Aorta (tissue), 5 donors: ENCODE results near the gene MACROH2A2. TPM values are rescaled to one million over a fixed set of nuclear protein-coding genes. Genes with fewer than 3 reads are reported as not detected.

ENCODE experiments used
- ATAC-seq: fragments of 200-7000 bp; cut with Tn5 transposase; one replicate; pipeline ENCODE4 v1.9.1; 2022; ENCODE audit warnings: moderate library complexity; ENCODE audit not compliant: low FRiP score
- DNase-seq, 2 donors: peaks; one replicate each; pipeline ENCODE4 v3.0.0-alpha.2; 2020
- H3K27ac ChIP-seq, 2 donors: one replicate each; pipeline ENCODE4 v1.5.1; 2013; ENCODE audit warnings: low read length in 2 of 2, mild to moderate bottlenecking in 2 of 2, moderate library complexity in 2 of 2, control low read depth in 1 of 2, inconsistent platforms in 1 of 2, low read depth in 1 of 2
- H3K27me3 ChIP-seq, 2 donors: one replicate each; pipeline ENCODE4 v1.6.1; 2013; ENCODE audit warnings: control low read depth in 1 of 2, low read length in 1 of 2, mild to moderate bottlenecking in 1 of 2, moderate library complexity in 1 of 2; ENCODE audit not compliant: insufficient read depth in 2 of 2, control insufficient read depth in 1 of 2
- H3K36me3 ChIP-seq, 2 donors: one replicate each; pipeline ENCODE4 v1.6.1; 2013; ENCODE audit warnings: control low read depth in 1 of 2, low read length in 1 of 2, mild to moderate bottlenecking in 1 of 2; ENCODE audit not compliant: insufficient read depth in 2 of 2, control insufficient read depth in 1 of 2
- H3K4me1 ChIP-seq, 2 donors: one replicate each; pipeline ENCODE4 v1.6.1; 2013; ENCODE audit warnings: low read length in 2 of 2, control low read depth in 1 of 2, mild to moderate bottlenecking in 1 of 2, moderate library complexity in 1 of 2; ENCODE audit not compliant: insufficient read depth in 2 of 2, control insufficient read depth in 1 of 2
- H3K4me3 ChIP-seq, 2 donors: one replicate each; pipeline ENCODE4 v1.5.1; 2013; ENCODE audit warnings: low read length in 2 of 2, control low read depth in 1 of 2, mild to moderate bottlenecking in 1 of 2
- H3K9me3 ChIP-seq: one replicate; pipeline ENCODE4 v1.6.1; 2013; ENCODE audit warnings: mild to moderate bottlenecking, low read length; ENCODE audit not compliant: control insufficient read depth
- WGBS, 2 donors: extraction: QIAGEN DNeasy Blood & Tissue Kit; methylation state at CpG; one replicate each; pipeline ENCODE4 v1.1.7; 2013; 5-methylcytosine and 5-hydroxymethylcytosine counted together
- intact Hi-C, 2 donors: fragments of 100-400 bp; cut with DNase I; formaldehyde crosslinking; loops; one replicate each; pipeline versions ENCODE4 v1.14.2 to v1.15.0; 2022
- polyA plus RNA-seq, 2 donors: library from polyadenylated mRNA; stranded (reverse); fragments of 200-250 nt; gene quantifications; one replicate each; pipeline ENCODE4 v1.2.3, GENCODE V29; 2013
- total RNA-seq, 2 donors: library from RNA; stranded (reverse); fragmentation: NEBNext Ultra II Directional; extraction: Animal tissue kit (Norgen Biotek cat#: 25700); gene quantifications; one replicate each; pipeline ENCODE4 v1.2.1, GENCODE V29; 2021
- donor health status: healthy with polysubstance abuse.
- donor health status: Bipolar disorder and iron deficiency.
- donor health status: DM: no; HTN: no; CAD: no.
- donor health status: DM: no; HTN: no; CAD: no.
- donor health status: DM: yes; HTN: yes; CAD: no.

MACROH2A2 gene
- total and polyA plus RNA-seq, 4 donors = 2.1 to 5.3 (median 4.1) TPM

DNA sequence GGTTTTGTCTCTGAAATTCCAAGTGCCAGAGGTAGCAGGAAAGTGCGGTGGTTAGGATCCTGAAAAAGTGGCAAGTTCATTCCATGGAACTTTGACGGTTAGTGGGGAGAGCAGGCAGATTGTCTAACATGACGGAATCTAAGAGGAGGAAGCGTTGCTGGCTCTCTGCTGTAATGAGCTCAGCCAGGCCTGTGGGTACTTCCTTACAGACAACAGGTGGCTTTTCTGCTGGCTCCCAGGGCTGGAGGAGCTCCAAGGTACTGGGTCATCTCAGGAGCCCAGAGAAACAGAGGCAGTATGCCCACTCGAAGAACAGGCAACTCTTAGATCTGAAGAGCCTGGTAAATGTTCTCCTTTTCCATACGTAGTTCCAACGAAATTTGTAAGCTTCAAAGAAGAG is 83.0 kb downstream of the MACROH2A2 start:
- H3K4me3 ChIP-seq = no peak overlapping the region

DNA sequence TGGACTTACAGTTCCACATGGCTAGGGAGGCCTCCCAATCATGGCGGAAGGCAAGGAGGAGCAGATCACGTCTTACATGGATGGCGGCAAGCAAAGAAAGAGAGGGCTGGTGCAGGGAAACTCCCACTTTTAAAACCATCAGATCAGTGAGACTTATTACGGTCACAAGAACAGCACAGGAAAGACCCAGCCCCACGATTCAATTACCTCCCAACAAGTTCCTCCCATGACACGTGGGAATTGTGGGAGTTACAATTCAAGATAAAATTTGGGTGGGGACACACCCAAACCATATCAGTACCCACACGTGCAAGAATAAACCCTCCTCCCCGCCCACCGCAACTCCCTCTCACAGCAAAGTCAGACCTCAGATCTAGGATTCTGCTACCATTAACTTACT is 84.5 kb downstream of the MACROH2A2 start:
- Histone ChIP-seq H3K36me3 (no peaks in the 10 kb centered on the region), H3K27me3 (no peaks in the 10 kb centered on the region), H3K9me3 (no peaks in the 10 kb centered on the region), H3K27ac (no peak overlapping the region), H3K4me3 (no peak overlapping the region), H3K4me1 (no peaks in the 10 kb centered on the region)
- intact Hi-C loops = no loop called here
- no peak for ATAC-seq
- DNase-seq = no peak
- 90 to 92% methylated on average over 9 of the region's 9 CpGs for WGBS, 2 donors

More for the DNA sequence above, 83.0 kb downstream of the MACROH2A2 start:
- 86 to 92% methylated on average over 7 of the region's 7 CpGs for WGBS, 2 donors
- Histone ChIP-seq H3K36me3 (no peaks in the 10 kb centered on the region), H3K9me3 (no peaks in the 10 kb centered on the region), H3K27ac (no peak overlapping the region), H3K27me3 (no peaks in the 10 kb centered on the region), H3K4me1 (no peaks in the 10 kb centered on the region)
- intact Hi-C loops = no loop called here
- DNase-seq = peak in 1 of 2 donors; percentile 15
- ATAC-seq = no peak

DNA sequence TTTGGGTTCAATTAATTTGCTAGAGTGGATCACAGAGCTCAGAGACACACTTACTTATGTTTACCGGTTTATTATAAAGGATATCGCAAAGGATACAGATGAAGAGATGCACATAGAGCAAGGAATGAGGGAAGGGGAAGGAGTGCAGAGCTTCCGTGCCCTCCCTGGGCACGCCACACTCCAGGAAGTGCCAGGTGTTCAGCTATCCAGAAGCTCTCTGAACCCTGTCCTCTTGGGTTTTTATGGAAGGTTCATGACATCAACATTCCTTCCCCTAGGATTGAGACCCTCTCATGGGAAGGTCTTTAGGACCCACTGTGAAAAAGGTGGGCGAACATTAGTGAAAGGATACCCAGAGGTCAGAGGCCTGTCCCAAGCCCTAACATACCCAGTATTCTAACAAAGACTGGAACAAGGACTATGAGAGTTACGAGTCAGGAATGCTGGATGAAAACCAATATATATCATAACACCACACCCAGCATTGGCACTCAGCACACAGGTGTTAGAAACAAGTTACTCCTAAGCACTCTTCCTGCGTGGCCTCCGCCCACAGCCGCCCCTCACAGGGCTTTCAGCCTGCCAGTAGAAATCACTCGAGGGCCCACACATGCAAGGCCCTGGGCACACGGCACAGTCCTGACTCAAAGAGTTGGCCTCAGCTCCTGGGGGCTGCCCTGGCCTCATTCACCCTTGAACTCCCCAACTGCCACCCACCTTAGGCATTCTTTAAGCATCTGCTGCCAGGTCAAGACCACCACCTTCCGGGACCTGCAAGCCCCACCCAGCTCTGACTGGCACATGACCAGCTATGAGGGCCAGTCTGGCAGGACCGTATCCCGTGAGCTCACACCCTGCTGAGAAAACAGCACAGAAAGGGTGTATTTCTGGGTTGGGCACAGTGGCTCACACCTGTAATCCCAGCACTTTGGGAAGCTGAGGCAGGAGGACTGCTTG is 85.6 kb downstream of the MACROH2A2 start:
- Histone ChIP-seq H3K9me3 (no peaks in the 10 kb centered on the region), H3K4me3 (no peak overlapping the region), H3K36me3 (no peaks in the 10 kb centered on the region), H3K27me3 (no peaks in the 10 kb centered on the region), H3K4me1 (no peaks in the 10 kb centered on the region), H3K27ac (no peak overlapping the region)
- ATAC-seq (no peak), DNase-seq (no peak)
- 85 to 89% methylated on average over 14 of the region's 14 CpGs for WGBS, 2 donors
- intact Hi-C loops = no loop called here

DNA sequence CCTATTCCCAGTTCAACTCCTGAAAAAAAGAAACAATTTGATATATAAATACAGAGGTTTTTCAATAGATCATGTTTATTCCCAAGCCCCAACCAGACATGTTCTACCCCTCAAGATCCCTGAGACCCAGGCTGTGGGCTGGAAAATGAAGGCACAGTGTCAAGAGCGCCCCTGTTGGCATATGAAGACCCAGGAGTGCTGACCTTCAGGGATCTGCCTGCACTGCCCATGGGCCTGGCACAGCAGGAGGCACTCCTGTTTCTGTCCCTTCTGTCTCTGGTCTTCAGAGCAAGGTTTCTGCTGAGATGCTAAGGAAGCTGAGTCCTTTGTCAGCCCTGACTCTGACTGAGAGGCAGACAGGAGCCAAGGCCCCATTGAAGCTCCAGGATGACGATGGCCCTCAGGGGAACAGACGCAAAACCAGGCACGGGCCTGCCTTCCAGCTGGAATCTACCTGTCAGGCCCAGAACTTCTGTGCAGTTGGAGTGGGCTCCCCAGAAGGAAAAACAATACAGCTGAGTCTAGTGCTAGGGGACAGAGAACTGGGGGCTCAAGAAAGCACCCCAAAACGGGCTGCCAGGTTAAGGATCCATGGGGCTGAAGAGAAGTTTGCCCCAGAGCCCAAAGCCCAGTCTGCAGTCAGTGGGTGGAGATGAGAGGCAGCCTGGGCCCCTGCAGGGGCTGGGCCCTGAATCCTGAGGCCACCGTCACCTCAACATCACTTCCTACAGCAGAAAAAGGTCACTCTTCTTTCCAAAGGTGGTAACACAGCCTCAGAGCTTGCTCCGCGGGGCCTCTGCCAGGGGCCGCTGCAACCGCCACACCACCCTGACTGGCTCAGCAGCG is 86.7 kb downstream of the MACROH2A2 start:
- H3K36me3 ChIP-seq = no peaks in the 10 kb centered on the region
- ATAC-seq = no peak
- no peak for DNase-seq
- H3K9me3 ChIP-seq = no peaks in the 10 kb centered on the region
- 87 to 90% methylated on average over 11 of the region's 11 CpGs for WGBS, 2 donors
- H3K27me3 ChIP-seq = no peaks in the 10 kb centered on the region
- no peak overlapping the region for H3K27ac ChIP-seq
- no peak overlapping the region for H3K4me3 ChIP-seq
- intact Hi-C loops = no loop called here
- no peaks in the 10 kb centered on the region for H3K4me1 ChIP-seq

DNA sequence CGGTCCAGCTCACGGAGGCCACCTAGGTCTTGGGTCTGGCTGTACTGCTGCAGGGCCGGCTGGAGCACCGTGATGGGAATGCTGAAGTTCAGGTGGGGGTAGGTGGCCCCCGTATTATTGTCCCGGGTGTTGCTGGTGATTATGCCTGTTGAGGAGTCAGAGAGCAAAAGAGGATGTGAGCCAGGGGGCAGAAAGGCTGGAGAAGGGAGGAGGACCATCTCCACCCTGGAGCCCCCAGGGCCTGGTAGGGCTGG is 87.3 kb downstream of the MACROH2A2 start:
- Histone ChIP-seq H3K27ac (no peak overlapping the region), H3K27me3 (no peaks in the 10 kb centered on the region), H3K4me1 (no peaks in the 10 kb centered on the region), H3K36me3 (no peaks in the 10 kb centered on the region), H3K9me3 (no peaks in the 10 kb centered on the region), H3K4me3 (no peak overlapping the region)
- no peak for DNase-seq
- 87 to 95% methylated on average over 6 of the region's 6 CpGs for WGBS, 2 donors
- intact Hi-C loops = no loop called here
- no peak for ATAC-seq

DNA sequence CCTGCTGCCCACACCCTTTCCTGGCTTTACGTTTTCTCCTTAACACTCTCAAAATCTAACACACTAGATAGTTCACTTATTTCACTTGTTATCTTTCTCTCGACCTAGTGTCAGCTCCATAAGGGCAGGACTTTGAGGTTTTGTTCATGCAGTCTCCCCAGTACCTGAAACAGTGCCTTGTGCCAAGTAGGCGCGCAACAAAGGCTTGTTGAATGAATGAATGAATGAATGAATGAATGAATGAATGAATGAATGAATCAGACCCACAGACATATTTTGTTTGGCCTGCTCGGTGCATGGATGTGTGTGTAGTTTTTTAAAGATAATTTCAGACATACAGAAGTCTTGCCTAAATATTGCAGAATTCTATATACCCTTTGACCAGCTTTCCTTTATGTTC is 87.7 kb downstream of the MACROH2A2 start:
- no peak for DNase-seq
- H3K9me3 ChIP-seq = no peaks in the 10 kb centered on the region
- no peak overlapping the region for H3K27ac ChIP-seq
- H3K36me3 ChIP-seq = no peaks in the 10 kb centered on the region
- 70 to 86% methylated on average over 5 of the region's 5 CpGs for WGBS, 2 donors
- intact Hi-C loops = no loop called here
- no peak for ATAC-seq
- H3K27me3 ChIP-seq = no peaks in the 10 kb centered on the region
- no peaks in the 10 kb centered on the region for H3K4me1 ChIP-seq
- no peak overlapping the region for H3K4me3 ChIP-seq

DNA sequence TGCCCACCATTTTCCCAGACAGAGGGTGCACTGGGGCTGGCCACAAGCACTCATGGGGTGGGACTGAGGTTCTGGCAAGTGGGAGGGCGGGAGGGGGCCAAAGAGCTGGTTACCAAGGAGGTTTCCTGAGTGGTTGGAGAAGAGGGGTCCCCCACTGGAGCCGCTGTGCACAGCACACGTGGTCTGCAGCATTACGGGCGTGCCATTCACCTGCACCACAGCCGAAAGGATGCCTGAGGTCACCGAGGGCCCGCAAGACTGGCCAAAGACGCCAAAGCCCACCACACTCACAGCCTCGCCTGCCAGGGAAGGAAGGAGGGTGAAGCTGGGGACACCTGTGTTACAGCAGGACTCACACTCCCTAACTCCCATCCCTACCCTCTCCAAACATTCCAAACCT is 89.9 kb downstream of the MACROH2A2 start:
- Histone ChIP-seq H3K27me3 (no peaks in the 10 kb centered on the region), H3K4me3 (no peak overlapping the region), H3K9me3 (no peaks in the 10 kb centered on the region), H3K4me1 (no peaks in the 10 kb centered on the region), H3K36me3 (no peaks in the 10 kb centered on the region), H3K27ac (no peak overlapping the region)
- ATAC-seq (no peak), DNase-seq (peak in 1 of 2 donors; percentile 63)
- intact Hi-C loops = no loop called here
- WGBS, 2 donors = 90 to 94% methylated on average over 7 to 10 of the region's 10 CpGs

DNA sequence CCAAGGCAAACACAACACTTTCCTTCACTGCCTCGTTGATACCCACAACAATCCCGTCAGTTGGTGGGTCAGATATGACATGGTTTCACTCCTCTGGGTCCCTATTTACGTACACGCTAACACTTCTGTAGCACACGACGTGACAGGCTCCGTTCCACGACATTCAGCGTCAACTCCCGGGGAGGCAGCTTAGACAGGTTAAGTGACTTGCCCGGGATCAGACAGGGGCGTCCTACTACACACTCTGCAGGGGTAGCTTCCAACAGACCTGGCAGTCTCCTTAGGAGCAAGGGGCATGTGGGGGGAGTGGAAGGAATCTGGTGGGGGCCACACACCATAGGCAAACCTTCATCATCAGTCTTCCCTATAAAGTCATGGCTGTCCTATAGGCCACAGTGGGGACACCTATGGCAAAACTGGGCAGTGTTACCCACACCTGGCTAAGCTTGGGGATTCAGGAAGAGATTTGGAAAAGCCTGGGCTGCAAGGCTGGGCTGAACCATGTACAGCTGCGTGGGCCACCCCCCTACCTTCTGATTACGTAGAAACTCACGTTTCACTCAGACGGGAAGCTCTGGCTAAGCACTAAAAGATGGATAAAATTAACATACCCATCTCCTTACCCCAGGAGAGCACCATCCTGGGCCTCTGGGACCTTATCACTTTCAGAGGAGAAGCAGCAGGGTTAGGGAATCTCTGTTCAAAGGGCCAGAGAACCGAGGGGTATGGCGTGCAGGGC is 91.9 kb downstream of the MACROH2A2 start:
- intact Hi-C loops = no loop called here
- H3K36me3 ChIP-seq = no peaks in the 10 kb centered on the region
- no peak overlapping the region for H3K4me3 ChIP-seq
- peak in 1 of 2 donors; percentile 68 for DNase-seq
- no peaks in the 10 kb centered on the region for H3K27me3 ChIP-seq
- no peaks in the 10 kb centered on the region for H3K9me3 ChIP-seq
- no peak overlapping the region for H3K27ac ChIP-seq
- no peaks in the 10 kb centered on the region for H3K4me1 ChIP-seq
- ATAC-seq = no peak
- WGBS, 2 donors = 83 to 84% methylated on average over 18 of the region's 18 CpGs
